Sigmoid colon (tissue), 7 donors: ENCODE data around the gene EHD4. TPM values are rescaled to one million over a fixed set of nuclear protein-coding genes. Genes with fewer than 3 reads are reported as not detected.

Experiments used
- DNase-seq: peaks from one replicate; pipeline ENCODE4 v3.0.0-alpha.2; 2019
- H3K27ac ChIP-seq, 4 donors: fragments of 200-600 bp; sonication (generic); one replicate each; pipeline ENCODE4 v1.5.1; 2016 to 2019; ENCODE audit warnings: mild to moderate bottlenecking in 1 of 4
- H3K27me3 ChIP-seq, 3 donors: fragments of 200-600 bp; sonication (generic); one replicate each; pipeline ENCODE4 v1.5.1; 2019; ENCODE audit warnings: mild to moderate bottlenecking in 1 of 3
- H3K36me3 ChIP-seq, 4 donors: fragments of 200-600 bp; sonication (generic); one replicate each; pipeline ENCODE4 v1.5.1; 2016 to 2019
- H3K4me1 ChIP-seq, 4 donors: fragments of 200-600 bp; sonication (generic); one replicate each; pipeline ENCODE4 v1.5.1; 2017 to 2019
- H3K4me3 ChIP-seq, 4 donors: fragments of 200-600 bp; sonication (generic); one replicate each; pipeline ENCODE4 v1.5.1; 2017 to 2019; ENCODE audit warnings: mild to moderate bottlenecking in 2 of 4, moderate library complexity in 1 of 4
- H3K9me3 ChIP-seq, 4 donors: fragments of 200-600 bp in 3 of 4; sonication (generic) in 3 of 4; one replicate each; pipeline versions ENCODE4 v1.5.1 to v1.6.1; 2013 to 2019
- CTCF ChIP-seq, 4 experiments: fragments of 450-650 bp in 3 of 4; fragments of 200-600 bp in 1 of 4; IDR thresholded peaks; one replicate each; pipeline ENCODE4 v1.5.1; 2016 to 2019; ENCODE audit warnings: antibody characterized with exemption in 4 of 4, mild to moderate bottlenecking in 3 of 4, moderate library complexity in 2 of 4
- EP300 ChIP-seq, 4 donors: sonication (generic); formaldehyde crosslinking; IDR thresholded peaks; one replicate each; pipeline ENCODE4 v1.6.1; 2017; ENCODE audit warnings: antibody characterized with exemption in 4 of 4
- POLR2A ChIP-seq, 2 donors: fragments of 450-650 bp; IDR thresholded peaks; one replicate each; pipeline ENCODE4 v1.6.1; 2016; ENCODE audit warnings: antibody characterized with exemption in 2 of 2, mild to moderate bottlenecking in 2 of 2, moderate library complexity in 2 of 2
- POLR2AphosphoS5 ChIP-seq, 4 donors: sonication (generic); formaldehyde crosslinking; IDR thresholded peaks; one replicate each; pipeline ENCODE4 v1.6.1; 2017; ENCODE audit warnings: antibody characterized with exemption in 4 of 4
- WGBS, 2 donors: extraction: QIAGEN DNeasy Blood & Tissue Kit; methylation state at CpG; one replicate each; pipeline ENCODE4 v1.1.7; 2013; 5-methylcytosine and 5-hydroxymethylcytosine counted together
- intact Hi-C: fragments of 100-400 bp; cut with DNase I; formaldehyde crosslinking; loops from one replicate; pipeline ENCODE4 v1.15.1; 2023
- polyA plus RNA-seq, 3 donors: library from polyadenylated mRNA; stranded (reverse); fragments of 200-250 nt; gene quantifications; one replicate each; pipeline ENCODE4 v1.2.3, GENCODE V29; 2013
- total RNA-seq, 4 donors: library from RNA; depleted of rRNA; stranded (reverse); fragments of >200 nt; gene quantifications; one replicate each; pipeline ENCODE4 v1.1.0, GENCODE V29; 2016
- donor health status: healthy with polysubstance abuse.
- donor health status: Bipolar disorder and iron deficiency.
- donor health status: healthy.

Gene EHD4
- total and polyA plus RNA-seq, 7 donors = 8.9 to 37.0 (median 13.0) TPM

GRCh38 chr15:41990243-41990605 lies 17.9 kb upstream of the EHD4 start:
- peaks cover 0 to 12% (median 0%) of the 10 kb centered on the region in 3 donors for H3K27me3 ChIP-seq
- no peaks in the 10 kb centered on the region for H3K9me3 ChIP-seq
- H3K27ac ChIP-seq = no peak overlapping the region
- TF ChIP-seq EP300 (IDR thresholded peaks at IDR 0.05) (no peak), CTCF (IDR thresholded peaks at IDR 0.05) (no peak), POLR2A (IDR thresholded peaks at IDR 0.05) (no peak), POLR2AphosphoS5 (IDR thresholded peaks at IDR 0.05) (no peak)
- no peak overlapping the region for H3K4me3 ChIP-seq
- intact Hi-C loops = loop anchor here (1.0 kb wide), 1 partner anchor 94 kb away; no protein-coding TSS in a partner anchor
- DNase-seq = no peak
- H3K4me1 ChIP-seq = no peaks in the 10 kb centered on the region
- no peaks in the 10 kb centered on the region for H3K36me3 ChIP-seq
- 62 to 83% methylated on average over 7 of the region's 7 CpGs for WGBS, 2 donors

GRCh38 chr15:41989573-41990242 lies 17.4 kb upstream of the EHD4 start:
- no peak overlapping the region for H3K4me3 ChIP-seq
- no peaks in the 10 kb centered on the region for H3K4me1 ChIP-seq
- DNase-seq = peak; percentile 85
- WGBS, 2 donors = 20 to 23% methylated on average over 9 of the region's 9 CpGs
- intact Hi-C loops = loop anchor here (1.0 to 5.0 kb wide), 3 partner anchors 68 to 149 kb away; no protein-coding TSS in a partner anchor
- no peak overlapping the region for H3K27ac ChIP-seq
- peak; percentile 72 to 98 (median 86) for TF ChIP-seq CTCF (IDR thresholded peaks at IDR 0.05)
- no peak for TF ChIP-seq POLR2AphosphoS5 (IDR thresholded peaks at IDR 0.05)
- TF ChIP-seq EP300 (IDR thresholded peaks at IDR 0.05) = no peak
- H3K36me3 ChIP-seq = no peaks in the 10 kb centered on the region
- H3K9me3 ChIP-seq = no peaks in the 10 kb centered on the region
- H3K27me3 ChIP-seq = peaks cover 0 to 12% (median 0%) of the 10 kb centered on the region in 3 donors

- Histone ChIP-seq H3K4me1 (no peaks in the 10 kb centered on the region), H3K4me3 (no peak overlapping the region), H3K27me3 (peaks cover 0 to 12% (median 0%) of the 10 kb centered on the region in 3 donors), H3K36me3 (no peaks in the 10 kb centered on the region), H3K9me3 (no peaks in the 10 kb centered on the region), H3K27ac (no peak overlapping the region)
- intact Hi-C loops = loop anchor here (2.0 to 5.0 kb wide), 2 partner anchors 68 to 150 kb away; no protein-coding TSS in a partner anchor
- TF ChIP-seq POLR2AphosphoS5 (IDR thresholded peaks at IDR 0.05) (no peak), EP300 (IDR thresholded peaks at IDR 0.05) (no peak), POLR2A (IDR thresholded peaks at IDR 0.05) (no peak), CTCF (IDR thresholded peaks at IDR 0.05) (no peak)
- 75 to 79% methylated on average over 21 of the region's 21 CpGs for WGBS, 2 donors
- no peak for DNase-seq
Observed at GRCh38 chr15:41988896-41989572, 16.7 kb upstream of the EHD4 start.

- H3K4me1 ChIP-seq = no peaks in the 10 kb centered on the region
- no peak overlapping the region for H3K27ac ChIP-seq
- WGBS, 2 donors = 92 to 94% methylated on average over 11 of the region's 11 CpGs
- no peak overlapping the region for H3K4me3 ChIP-seq
- TF ChIP-seq POLR2A (IDR thresholded peaks at IDR 0.05) (no peak), EP300 (IDR thresholded peaks at IDR 0.05) (no peak), CTCF (IDR thresholded peaks at IDR 0.05) (no peak), POLR2AphosphoS5 (IDR thresholded peaks at IDR 0.05) (no peak)
- DNase-seq = no peak
- no peaks in the 10 kb centered on the region for H3K36me3 ChIP-seq
- peaks cover 0 to 12% (median 0%) of the 10 kb centered on the region in 3 donors for H3K27me3 ChIP-seq
- no peaks in the 10 kb centered on the region for H3K9me3 ChIP-seq
- intact Hi-C loops = loop anchor here (2.0 to 5.0 kb wide), 2 partner anchors 69 to 151 kb away; no protein-coding TSS in a partner anchor
Observed at GRCh38 chr15:41987925-41988275, 15.5 kb upstream of the EHD4 start.
